ENCODE measurements around the gene ADGRV1.
"Not testable (repeated sequence)": the region's sequence is repeated elsewhere in the genome, so short reads cannot be mapped to it uniquely, and the experiment has no call there.

ADGRV1 gene

GRCh38 chr5:90553711-90554110 lies 4.9 kb upstream of the ADGRV1 start:
- DNase-seq = no peak

DNA sequence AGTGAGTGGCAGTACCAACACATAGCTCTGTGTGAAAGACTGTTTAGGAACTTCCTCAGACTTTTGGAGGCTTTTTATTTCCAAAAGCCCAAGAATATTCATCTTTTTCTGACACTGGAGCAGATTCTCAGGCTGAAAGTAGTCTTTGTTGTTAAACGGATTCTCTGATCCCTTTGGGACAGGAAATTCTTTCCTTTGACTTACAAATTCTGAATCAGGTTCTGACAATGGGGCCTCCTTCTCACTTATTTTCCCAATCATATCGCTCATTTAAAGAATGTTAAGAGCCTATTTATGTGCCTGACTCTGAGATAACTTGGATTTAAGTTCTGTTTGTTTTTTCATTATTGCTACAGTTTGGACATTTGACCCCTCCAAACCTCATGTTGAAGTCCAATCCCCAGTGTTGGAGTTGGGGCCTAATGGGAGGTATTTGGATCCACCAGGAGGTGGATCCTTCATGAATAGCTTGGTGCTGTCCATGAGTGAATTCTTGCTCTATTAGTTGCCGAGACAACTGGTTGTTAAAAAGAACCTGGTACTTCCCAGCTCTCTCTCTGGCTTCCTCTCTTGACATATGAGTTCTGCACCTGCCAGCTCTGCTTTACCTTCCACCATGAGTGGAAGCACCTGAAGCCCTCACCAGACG lies 4.1 kb upstream of the ADGRV1 start:
- no peak for DNase-seq

- DNase-seq = no peak
Measured at GRCh38 chr5:90555666-90556065, 2.9 kb upstream of the ADGRV1 start.

DNA sequence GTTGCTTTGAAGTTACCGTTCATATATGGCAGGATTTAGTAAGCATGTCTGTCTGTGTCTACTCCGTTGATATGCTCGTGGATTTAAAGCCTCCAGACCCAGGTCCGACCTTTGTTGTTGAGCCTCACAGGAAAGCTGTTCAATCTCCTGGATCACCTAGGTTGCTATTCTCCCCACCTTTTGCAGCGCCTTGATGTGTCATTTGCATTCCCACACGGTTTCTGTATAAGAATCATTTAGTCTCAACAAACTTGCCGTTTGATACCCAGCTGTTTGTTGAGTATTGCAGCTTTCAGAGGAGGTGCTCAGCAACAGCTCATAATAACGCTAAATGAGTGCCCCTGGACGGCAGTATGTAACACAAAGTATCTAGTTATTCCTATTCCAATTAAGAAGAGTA lies 1.2 kb upstream of the ADGRV1 start:
- DNase-seq = no peak

- no peak for DNase-seq
Measured at GRCh38 chr5:90557871-90558270, 726 bp upstream of the ADGRV1 start.

- no peak for DNase-seq
Measured at GRCh38 chr5:90560771-90561170, 2.2 kb downstream of the ADGRV1 start.

DNA sequence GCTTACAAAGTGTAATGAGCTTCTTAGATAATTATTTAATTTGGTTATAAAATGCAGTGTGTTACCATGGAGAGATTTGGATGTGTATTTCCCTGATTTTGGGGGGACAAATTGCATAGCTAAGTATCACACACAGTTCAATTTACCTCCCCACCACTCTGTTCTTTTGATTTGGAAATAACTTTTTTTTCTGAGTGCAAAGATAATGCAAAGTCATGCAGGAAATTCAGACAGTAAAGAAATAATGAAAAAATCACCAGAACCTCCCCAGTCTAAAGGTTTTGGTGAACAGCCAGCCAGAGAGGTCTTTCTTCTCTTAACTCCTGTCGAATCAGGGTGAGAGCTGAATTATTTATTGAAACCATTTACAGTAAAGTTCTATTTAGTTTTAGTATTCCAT lies 3.2 kb downstream of the ADGRV1 start:
- no peak for DNase-seq

- no peak for DNase-seq
Measured at GRCh38 chr5:90562341-90562740, 3.7 kb downstream of the ADGRV1 start.

DNA sequence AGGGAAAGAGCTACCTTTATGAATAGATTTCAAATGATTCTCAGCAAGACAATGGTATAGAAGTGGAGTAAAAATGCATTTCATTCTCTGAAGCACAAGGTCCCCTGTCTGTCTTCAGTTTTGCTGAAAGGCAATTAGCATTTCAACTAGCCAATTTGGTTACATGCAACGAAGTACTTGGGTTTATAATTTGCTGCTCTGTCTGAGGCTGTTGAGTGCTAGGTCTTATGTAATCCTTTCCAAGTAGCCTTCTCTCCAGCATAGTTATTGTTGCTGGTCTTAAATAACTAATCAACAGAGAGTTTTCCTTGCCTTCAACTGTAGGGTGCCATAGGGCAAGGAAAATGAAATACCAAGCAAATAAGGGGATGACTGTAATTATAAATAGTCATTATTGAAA lies 4.5 kb downstream of the ADGRV1 start:
- no peak for DNase-seq

DNA sequence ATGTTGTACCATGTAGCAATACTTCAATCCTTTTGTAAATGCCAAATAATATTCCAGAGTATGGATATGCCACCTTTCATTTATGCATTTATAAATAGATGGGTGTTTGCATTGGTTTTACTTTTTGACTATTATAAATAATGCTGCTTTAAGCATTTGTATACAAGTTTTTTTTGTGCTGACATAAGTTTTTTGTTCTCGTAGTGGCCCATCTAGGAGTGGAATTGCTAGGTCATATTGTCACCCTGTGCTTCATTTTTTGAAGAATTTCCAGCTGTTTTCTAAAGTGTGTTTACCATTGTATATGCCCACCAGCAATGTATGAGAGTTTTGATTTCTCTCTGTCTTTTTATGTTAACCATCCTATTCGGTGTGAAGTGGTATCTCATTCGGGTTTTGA lies 6.9 kb downstream of the ADGRV1 start:
- DNase-seq = no peak

DNA sequence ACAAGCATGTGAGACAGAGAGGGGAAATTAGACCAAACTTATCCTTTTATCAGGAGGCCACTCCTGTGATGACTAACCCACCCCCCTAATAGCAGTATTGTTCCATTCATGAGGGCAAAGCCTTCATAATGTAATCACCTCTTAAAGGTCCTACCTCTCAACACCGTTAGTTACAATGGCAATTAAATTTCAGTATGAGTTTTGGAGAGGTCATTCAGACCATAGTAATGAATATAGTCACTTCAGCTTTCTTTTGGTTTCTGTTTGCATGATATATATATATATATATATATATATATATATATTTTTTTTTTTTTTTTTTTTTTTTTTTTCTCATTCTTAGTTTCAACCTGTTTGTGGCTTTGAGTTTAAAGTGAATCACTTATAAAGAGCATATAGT lies 10.5 kb downstream of the ADGRV1 start:
- DNase-seq = no peak

DNA sequence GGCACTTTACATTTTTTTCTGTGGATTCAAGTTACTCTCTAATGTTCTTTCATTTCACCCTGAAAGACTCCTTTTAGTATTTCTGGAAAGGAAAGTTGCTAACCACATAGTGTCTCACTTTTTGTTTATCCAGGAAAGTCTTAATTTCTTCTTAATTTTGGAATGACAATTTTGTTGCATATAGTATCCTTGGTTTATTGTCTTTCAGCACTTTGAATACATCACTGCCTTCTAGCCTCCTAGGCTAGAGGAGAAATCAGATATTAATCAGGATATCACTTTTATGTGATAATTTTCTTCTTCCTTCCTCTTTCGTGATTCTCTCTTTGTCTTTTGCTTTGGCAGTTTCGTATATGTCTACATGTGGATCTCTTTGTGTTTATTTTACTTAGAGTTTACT lies 11.4 kb downstream of the ADGRV1 start:
- DNase-seq = no peak

DNA sequence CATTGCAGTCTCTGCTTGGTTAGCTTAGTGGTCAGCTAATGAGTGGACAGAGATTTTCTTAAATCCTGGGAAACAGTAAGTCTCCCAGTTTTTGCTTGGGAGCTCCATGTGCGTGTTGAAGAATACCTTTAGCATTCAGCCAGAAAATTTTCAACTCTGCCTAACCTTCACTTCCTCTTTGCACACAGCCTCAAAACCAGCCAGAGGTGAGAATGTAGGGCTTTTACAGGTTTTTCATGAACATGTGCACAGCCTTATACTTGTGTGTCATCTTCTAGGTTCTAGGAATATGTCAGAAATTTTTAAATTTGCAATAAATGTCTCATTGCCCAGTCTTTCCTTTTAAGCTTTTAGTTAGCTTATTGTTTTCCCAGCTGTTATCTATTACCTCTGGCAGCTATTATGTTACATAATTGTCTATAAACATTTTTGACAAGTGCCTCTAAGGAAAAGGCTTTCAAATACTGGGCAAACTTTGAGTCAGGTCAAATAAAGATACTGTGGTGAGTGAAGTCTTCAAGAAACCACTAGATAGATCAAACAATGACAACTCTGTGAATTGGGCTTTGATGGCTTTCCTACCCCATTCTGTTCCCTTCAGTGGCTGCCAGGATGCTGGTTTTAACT lies 12.7 kb downstream of the ADGRV1 start:
- no peak for DNase-seq

GRCh38 chr5:90575712-90576111 lies 17.1 kb downstream of the ADGRV1 start:
- no peak for DNase-seq

DNA sequence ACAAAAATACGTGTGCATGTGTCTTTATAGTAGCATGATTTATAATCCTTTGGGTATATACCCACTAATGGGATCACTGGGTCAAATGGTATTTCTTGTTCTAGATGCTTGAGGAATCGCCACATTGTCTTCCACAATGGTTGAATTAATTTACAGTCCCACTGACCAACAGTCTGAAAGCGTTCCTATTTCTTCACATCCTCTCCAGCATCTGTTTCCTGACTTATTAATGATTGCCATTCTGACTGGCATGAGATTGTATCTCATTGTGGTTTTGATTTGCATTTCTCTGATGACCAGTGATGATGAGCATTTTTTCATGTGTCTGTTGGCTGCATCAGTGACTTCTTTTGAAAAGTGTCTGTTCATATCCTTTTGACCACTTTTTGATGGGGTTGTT lies 18.0 kb downstream of the ADGRV1 start:
- DNase-seq = not testable (repeated sequence)

- DNase-seq = not testable (repeated sequence)
Measured at GRCh38 chr5:90579905-90580304, 21.3 kb downstream of the ADGRV1 start.

DNA sequence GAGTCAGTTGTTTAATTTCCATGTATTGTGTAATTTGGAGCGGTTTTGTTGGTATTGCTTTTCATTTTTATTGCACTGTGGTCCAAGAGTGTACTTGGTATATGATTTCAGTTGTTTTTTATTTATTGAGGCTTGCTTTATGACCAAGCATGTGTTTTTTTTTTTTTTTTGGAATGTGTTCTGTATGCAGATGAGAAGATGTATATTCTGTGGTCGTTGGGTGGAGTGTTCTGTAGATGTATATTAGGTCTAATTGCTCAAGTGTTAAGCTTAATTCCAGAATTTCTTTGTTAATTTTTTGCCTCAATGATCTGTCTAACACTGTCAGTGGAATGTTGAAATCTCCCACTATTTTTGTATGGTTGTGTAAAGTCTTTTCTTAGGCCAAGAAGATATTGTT lies 23.4 kb downstream of the ADGRV1 start:
- no peak for DNase-seq

GRCh38 chr5:90585337-90585986 lies 26.9 kb downstream of the ADGRV1 start:
- no peak for DNase-seq

GRCh38 chr5:90586469-90586868 lies 27.9 kb downstream of the ADGRV1 start:
- no peak for DNase-seq

DNA sequence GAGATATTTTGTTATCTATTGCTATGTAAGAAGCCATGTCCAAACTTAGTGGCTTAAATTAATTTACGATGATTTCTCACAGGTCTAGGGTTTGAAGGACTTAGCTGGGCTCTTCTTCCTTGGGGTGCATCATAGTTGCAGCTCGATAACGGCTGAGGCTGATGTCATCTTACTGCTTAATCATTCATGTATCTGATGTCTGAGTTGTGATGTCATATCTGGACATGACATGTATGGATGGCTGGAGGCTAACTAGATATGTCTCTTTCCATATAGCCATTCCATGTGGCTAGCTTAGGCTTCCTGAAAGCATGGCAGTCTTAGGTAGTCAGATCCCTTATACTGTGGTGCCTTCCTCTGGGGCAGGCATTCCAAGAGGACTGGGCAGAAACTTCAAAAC lies 31.6 kb downstream of the ADGRV1 start:
- no peak for DNase-seq

- not testable (repeated sequence) for DNase-seq
Measured at GRCh38 chr5:90593083-90593482, 34.5 kb downstream of the ADGRV1 start.

- not testable (repeated sequence) for DNase-seq
Measured at GRCh38 chr5:90595766-90596165, 37.2 kb downstream of the ADGRV1 start.

DNA sequence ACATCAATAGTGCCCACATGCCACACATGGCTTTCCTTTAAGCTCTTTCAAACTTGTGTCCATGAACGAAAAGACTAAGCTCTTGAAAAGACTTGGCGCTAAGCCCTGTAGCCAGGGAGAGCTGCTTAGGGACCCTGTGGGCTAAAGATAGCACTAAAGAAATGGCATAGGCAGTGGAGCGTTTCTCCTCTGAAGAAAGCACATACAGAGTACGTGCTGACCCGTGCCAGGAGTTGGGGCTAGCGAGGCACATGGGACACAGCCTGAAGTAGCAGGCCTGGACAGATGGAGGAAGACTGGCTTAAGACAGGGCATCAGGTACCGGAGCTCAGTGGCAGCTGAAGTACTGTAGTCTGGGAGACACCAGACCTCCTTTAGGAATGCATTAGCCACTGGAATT lies 39.7 kb downstream of the ADGRV1 start:
- DNase-seq = no peak

DNA sequence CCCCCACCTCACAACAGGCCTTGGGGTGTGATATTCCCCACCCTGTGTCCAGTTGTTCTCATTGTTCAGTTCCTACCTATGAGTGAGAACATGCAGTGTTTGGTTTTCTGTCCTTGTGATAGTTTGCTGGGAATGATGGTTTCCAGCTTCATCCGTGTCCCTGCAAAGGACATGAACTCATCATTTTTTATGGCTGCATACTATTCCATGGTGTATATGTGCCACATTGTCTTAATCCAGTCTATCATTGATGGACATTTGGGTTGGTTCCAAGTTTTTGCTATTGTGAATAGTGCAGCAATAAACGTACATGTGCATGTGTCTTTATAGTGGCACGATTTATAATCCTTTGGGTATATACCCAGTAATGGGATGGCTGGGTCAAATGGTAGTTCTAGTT lies 41.7 kb downstream of the ADGRV1 start:
- not testable (repeated sequence) for DNase-seq

- no peak for DNase-seq
Measured at GRCh38 chr5:90601468-90601867, 42.9 kb downstream of the ADGRV1 start.
